ENCODE measurements around the gene GJC2. TPM values are rescaled to one million over a fixed set of nuclear protein-coding genes. Genes with fewer than 3 reads are reported as not detected.

Gene GJC2
- total and polyA plus RNA-seq, 2 donors (not counting 1 experiment from before 2014, with no cell fraction given): 0.16 to 0.30 TPM

- no peak for ATAC-seq (ENCODE audit: low read depth)
- TF ChIP-seq CTCF (IDR thresholded peaks at IDR 0.05): no peak
- TF ChIP-seq EZH2 (IDR thresholded peaks at IDR 0.05; ENCODE audit: borderline replicate concordance, insufficient read depth, low read depth, low read length, poor library complexity, severe bottlenecking): no peak
- Mint-ChIP-seq H3K4me1 (peaks cover 3% of the 10 kb centered on the region), H3K27me3 (peaks cover 3% of the 10 kb centered on the region), H3K27ac (no peak within 1 kb of the TSS), H3K9me3 (ENCODE audit: insufficient read depth) (no peaks in the 10 kb centered on the region), H3K4me3 (no peak within 1 kb of the TSS)
- Histone ChIP-seq H3K4me3 (ENCODE audit: control extremely low read depth in 1 of 5, extremely low read depth in 1 of 5, insufficient read depth in 1 of 5, low read depth in 2 of 5, low read length in 4 of 5) (no peak within 1 kb of the TSS), H3K9me3 (ENCODE audit: control extremely low read depth in 1 of 3, control insufficient read depth in 2 of 3, insufficient read depth in 1 of 3, low read length in 2 of 3) (peaks cover 0 to 7% (median 0%) of the 10 kb centered on the region in 3 donors), H3K27ac (ENCODE audit: low read length in 2 of 2) (no peak within 1 kb of the TSS), H2AFZ (ENCODE audit: insufficient read depth, low read depth, low read length, poor library complexity, severe bottlenecking) (no peak within 1 kb of the TSS), H3K4me1 (ENCODE audit: control insufficient read depth in 2 of 2, insufficient read depth in 2 of 2, low read length in 2 of 2) (peaks cover 0 to 8% of the 10 kb centered on the region in 2 donors), H3K9ac (ENCODE audit: low read length) (no peak within 1 kb of the TSS), H3K27me3 (replicated peaks in 1 of 4; ENCODE audit: control extremely low read depth in 1 of 4, control insufficient read depth in 3 of 4, insufficient read depth in 4 of 4, low read length in 3 of 4) (peaks cover 0 to 18% (median 0%) of the 10 kb centered on the region in 4 experiments), H3K79me2 (ENCODE audit: control insufficient read depth, insufficient read depth, low read length) (no peaks in the 10 kb centered on the region), H3K36me3 (replicated peaks in 1 of 2; ENCODE audit: control extremely low read depth in 1 of 2, control insufficient read depth in 1 of 2, extremely low read depth in 1 of 2, insufficient read depth in 2 of 2, low read length in 1 of 2) (no peaks in the 10 kb centered on the region), H3K4me2 (replicated peaks; ENCODE audit: low read depth, low read length, poor library complexity, severe bottlenecking) (no peak within 1 kb of the TSS), H4K20me1 (ENCODE audit: control insufficient read depth, insufficient read depth, low read length, poor library complexity, severe bottlenecking) (no peaks in the 10 kb centered on the region)
- ChIA-PET POLR2A (no interaction called here), CTCF (no interaction called here)
- no peak for DNase-seq
- 63% methylated on average over 29 of the region's 30 CpGs for WGBS (ENCODE audit: insufficient coverage)
- intact Hi-C loops (cut with micrococcal nuclease): no loop called here
Observed at GRCh38 chr1:228207851-228208821, 58.4 kb downstream of the GJC2 start, which contains the start of gene OBSCN. OBSCN (plus strand) TSS chr1:228208044; CDS start chr1:228211784, 3,740 bp downstream.
